OCI-LY7 (cell line): ENCODE measurements around the gene MACF1. TPM values are rescaled to one million over a fixed set of nuclear protein-coding genes. Genes with fewer than 3 reads are reported as not detected.

ENCODE experiments used
- BruUV-seq: library from RNA; stranded (reverse); fragments of 400-500 nt; replicated peaks from 2 replicates; lab custom pipeline; 2021; lab: Mats Ljungman, UMichigan
- CTCF ChIA-PET: fragments of 300-600 bp; sonication (Branson Sonifier 250); formaldehyde crosslinking; loops from one replicate; lab custom pipeline; 2022; ENCODE audit warnings: antibody characterized with exemption; ENCODE audit not compliant: unreplicated experiment; lab: Charles Lee
- POLR2A ChIA-PET: fragments of 300-600 bp; sonication (Branson Sonifier 250); formaldehyde crosslinking; loops from one replicate; lab custom pipeline; 2022; ENCODE audit warnings: antibody characterized with exemption; lab: Charles Lee
- DNase-seq: peaks from one replicate; pipeline ENCODE4 v3.0.0-alpha.2; 2015; ENCODE audit warnings: low spot score
- H2AFZ ChIP-seq: fragments of 200-600 bp; sonication (generic), shearing (Covaris generic); 2 replicates; pipeline ENCODE4 v1.6.1; 2014; ENCODE audit warnings: mild to moderate bottlenecking, antibody characterized with exemption, low read length, moderate library complexity
- H3K27ac ChIP-seq: fragments of 200-600 bp; sonication (generic); 2 replicates; pipeline ENCODE4 v1.5.1; 2014; ENCODE audit warnings: mixed run types, low read depth, mild to moderate bottlenecking, moderate library complexity, low read length, inconsistent platforms; ENCODE audit not compliant: poor library complexity, severe bottlenecking
- H3K36me3 ChIP-seq: fragments of 200-600 bp; sonication (generic); 2 replicates; pipeline ENCODE4 v1.6.1; 2014; ENCODE audit warnings: mild to moderate bottlenecking, antibody characterized with exemption, low read length, moderate library complexity, mixed read lengths; ENCODE audit not compliant: insufficient read depth
- H3K4me1 ChIP-seq: fragments of 200-600 bp; sonication (generic); 2 replicates; pipeline ENCODE4 v1.5.1; 2014; ENCODE audit warnings: mild to moderate bottlenecking, low read length; ENCODE audit not compliant: insufficient read depth, poor library complexity, severe bottlenecking
- H3K4me2 ChIP-seq: fragments of 200-600 bp; sonication (generic); 2 replicates; pipeline ENCODE4 v1.6.1; 2014; ENCODE audit warnings: mild to moderate bottlenecking, low read length
- H3K4me3 ChIP-seq: fragments of 200-600 bp; sonication (generic); 2 replicates; pipeline ENCODE4 v1.5.1; 2014; ENCODE audit warnings: mild to moderate bottlenecking, low read depth, low read length; ENCODE audit not compliant: poor library complexity, severe bottlenecking
- H3K79me2 ChIP-seq: fragments of 200-600 bp; sonication (generic); 2 replicates; pipeline ENCODE4 v1.6.1; 2016; ENCODE audit warnings: low read depth, mild to moderate bottlenecking, low read length, moderate library complexity, mixed read lengths; ENCODE audit not compliant: insufficient read depth
- H3K9me2 ChIP-seq: fragments of 200-600 bp; sonication (generic); 2 replicates; pipeline ENCODE4 v1.6.1; 2016; ENCODE audit warnings: mild to moderate bottlenecking, low read length, mixed read lengths; ENCODE audit not compliant: insufficient read depth
- H3K9me3 ChIP-seq: fragments of 200-600 bp; sonication (generic); 2 replicates; pipeline ENCODE4 v1.6.1; 2014; ENCODE audit warnings: mild to moderate bottlenecking, mixed run types, low read length, mixed read lengths
- H4K20me1 ChIP-seq: fragments of 200-600 bp; sonication (generic); 2 replicates; pipeline ENCODE4 v1.6.1; 2014; ENCODE audit warnings: mild to moderate bottlenecking, antibody characterized with exemption, low read length, moderate library complexity, mixed read lengths; ENCODE audit not compliant: insufficient read depth
- CTCF ChIP-seq: fragments of 200-600 bp; sonication (generic); conservative IDR thresholded peaks from 2 replicates; pipeline ENCODE4 v1.5.1; 2014; ENCODE audit warnings: mild to moderate bottlenecking, antibody characterized with exemption, low read length, moderate library complexity, mixed read lengths
- EZH2phosphoT487 ChIP-seq: fragments of 200-600 bp; sonication (generic); IDR thresholded peaks from 2 replicates; pipeline ENCODE4 v1.6.1; 2018; ENCODE audit warnings: low read depth, borderline replicate concordance, mild to moderate bottlenecking, mixed run types, antibody characterized with exemption, low read length, moderate library complexity, mixed read lengths
- intact Hi-C: fragments of 100-400 bp; cut with micrococcal nuclease; formaldehyde crosslinking; loops from one replicate; pipeline ENCODE4 v1.10.0; 2022; ENCODE audit not compliant: unreplicated experiment
- total RNA-seq, 2 experiments: library from RNA; depleted of rRNA in 1 of 2; stranded (reverse); fragments of >200 nt in 1 of 2; shearing (Covaris generic) in 1 of 2; gene quantifications; 2 replicates each; pipeline ENCODE4 v1.2.3, GENCODE V29; 2014 to 2022

The MACF1 gene
- total RNA-seq, 2 experiments from 2014 or later, result 211 to 220 TPM

GRCh38 chr1:39182804-39183203 is 21.7 kb upstream of the MACF1 start:
- peak overlapping the region; percentile 36; the same call in 1 of the 2 replicates for H3K4me2 ChIP-seq
- POLR2A ChIA-PET, result no interaction called here
- H2AFZ ChIP-seq, result peak overlapping the region; percentile 53; the same call in 1 of the 2 replicates
- CTCF ChIA-PET, result interaction anchor here (1.5 kb wide), 1 partner anchor 9 kb away, joined by 3 read pairs; no protein-coding TSS in a partner anchor
- H3K36me3 ChIP-seq, result no peaks in the 10 kb centered on the region
- H3K9me3 ChIP-seq, result no peaks in the 10 kb centered on the region
- no TSS peak for BruUV-seq
- no peaks in the 10 kb centered on the region for H4K20me1 ChIP-seq
- H3K4me1 ChIP-seq, result peaks cover 25% of the 10 kb centered on the region
- no peaks in the 10 kb centered on the region for H3K79me2 ChIP-seq
- intact Hi-C loops, result no loop called here
- H3K27ac ChIP-seq, result no peak overlapping the region
- TF ChIP-seq CTCF, result no peak
- no peak for TF ChIP-seq EZH2phosphoT487
- DNase-seq, result no peak
- no peak overlapping the region for H3K4me3 ChIP-seq
- 0 out of 2 replicates have a peak, but pooled peaks cover 3% of the 10 kb centered on the region for H3K9me2 ChIP-seq

GRCh38 chr1:39183503-39184353 is 20.8 kb upstream of the MACF1 start:
- peak; percentile 87 for DNase-seq
- TF ChIP-seq EZH2phosphoT487, result no peak
- TF ChIP-seq CTCF, result peak; percentile 94
- Histone ChIP-seq H2AFZ (peak overlapping the region; percentile 53), H3K4me1 (peaks cover 25% of the 10 kb centered on the region), H3K9me2 (0 out of 2 replicates have a peak, but pooled peaks cover 3% of the 10 kb centered on the region), H3K36me3 (no peaks in the 10 kb centered on the region), H3K27ac (peak overlapping the region; percentile 64), H4K20me1 (no peaks in the 10 kb centered on the region), H3K4me3 (no peak overlapping the region), H3K4me2 (peak overlapping the region; percentile 36), H3K9me3 (no peaks in the 10 kb centered on the region), H3K79me2 (no peaks in the 10 kb centered on the region)
- ChIA-PET POLR2A (interaction anchor here (0.6 to 1.3 kb wide), 4 partner anchors 14 to 194 kb away, joined by 3 to 5 read pairs (median 3); no protein-coding TSS in a partner anchor), CTCF (interaction anchor here (0.5 to 1.5 kb wide), 4 partner anchors 9 to 215 kb away, joined by 3 to 12 read pairs (median 6); no protein-coding TSS in a partner anchor)
- no TSS peak for BruUV-seq
- intact Hi-C loops, result no loop called here
